HG03575 (cell line): ENCODE data around the gene ASIC4.

Experiments used
- ATAC-seq: cut with Tn5 transposase; IDR thresholded peaks from one replicate; pipeline ENCODE4 v1.9.1; 2021; ENCODE audit not compliant: unreplicated experiment, insufficient number of reproducible peaks, low FRiP score; ENCODE audit errors: extremely low read depth

Gene ASIC4

DNA sequence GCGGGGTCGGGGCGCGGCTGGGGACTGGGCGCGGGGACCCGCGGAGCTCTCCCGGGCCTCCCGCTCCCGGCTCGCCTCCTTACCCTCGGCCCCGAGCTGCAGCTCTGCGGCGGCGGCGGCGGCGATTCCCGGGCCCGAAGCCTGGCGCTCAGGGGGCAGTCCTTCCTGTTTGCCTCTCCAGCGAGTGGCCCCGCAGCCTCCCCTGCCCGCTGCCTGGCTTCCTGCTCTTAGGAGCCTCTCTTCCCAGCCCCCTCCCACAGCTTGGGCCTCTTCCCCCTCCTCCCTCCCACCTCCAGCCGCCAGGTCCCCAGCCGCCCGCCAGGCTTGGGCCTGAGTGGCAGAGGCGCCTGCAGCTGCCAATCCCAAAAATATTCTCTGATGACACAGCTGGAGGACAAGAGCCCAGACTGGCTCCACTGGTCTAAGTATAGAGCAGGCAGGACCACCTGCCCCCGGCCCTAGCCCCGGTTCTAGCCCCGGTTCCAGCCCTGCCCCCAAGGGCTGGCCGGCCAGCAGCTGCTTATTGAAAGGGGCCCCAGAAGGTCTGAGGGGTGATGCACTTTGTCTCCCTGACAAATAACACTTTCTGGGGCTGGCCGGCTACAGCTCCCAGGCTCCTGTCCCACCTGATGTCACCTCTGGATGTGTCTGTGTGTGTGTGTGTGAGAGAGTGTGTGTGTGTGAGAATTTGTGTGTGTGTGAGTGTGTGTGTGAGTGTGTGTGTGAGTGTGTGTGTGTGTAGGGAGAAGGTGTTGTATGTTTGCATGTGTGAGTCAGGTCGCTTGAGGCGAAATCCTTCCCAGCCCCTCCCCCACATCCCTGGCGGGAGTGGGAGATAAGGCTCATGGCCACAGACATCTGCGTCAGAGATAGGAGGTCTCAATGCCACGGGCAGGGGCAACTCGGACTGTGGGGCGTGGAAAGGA lies 57.3 kb downstream of the ASIC4 start, which contains the start of gene OBSL1:
TSS of gene OBSL1 (minus strand) at position 229 of the 926 bp plus-strand sequence. CDS start 307 bp downstream, outside the sequence.
- no peak for ATAC-seq

DNA sequence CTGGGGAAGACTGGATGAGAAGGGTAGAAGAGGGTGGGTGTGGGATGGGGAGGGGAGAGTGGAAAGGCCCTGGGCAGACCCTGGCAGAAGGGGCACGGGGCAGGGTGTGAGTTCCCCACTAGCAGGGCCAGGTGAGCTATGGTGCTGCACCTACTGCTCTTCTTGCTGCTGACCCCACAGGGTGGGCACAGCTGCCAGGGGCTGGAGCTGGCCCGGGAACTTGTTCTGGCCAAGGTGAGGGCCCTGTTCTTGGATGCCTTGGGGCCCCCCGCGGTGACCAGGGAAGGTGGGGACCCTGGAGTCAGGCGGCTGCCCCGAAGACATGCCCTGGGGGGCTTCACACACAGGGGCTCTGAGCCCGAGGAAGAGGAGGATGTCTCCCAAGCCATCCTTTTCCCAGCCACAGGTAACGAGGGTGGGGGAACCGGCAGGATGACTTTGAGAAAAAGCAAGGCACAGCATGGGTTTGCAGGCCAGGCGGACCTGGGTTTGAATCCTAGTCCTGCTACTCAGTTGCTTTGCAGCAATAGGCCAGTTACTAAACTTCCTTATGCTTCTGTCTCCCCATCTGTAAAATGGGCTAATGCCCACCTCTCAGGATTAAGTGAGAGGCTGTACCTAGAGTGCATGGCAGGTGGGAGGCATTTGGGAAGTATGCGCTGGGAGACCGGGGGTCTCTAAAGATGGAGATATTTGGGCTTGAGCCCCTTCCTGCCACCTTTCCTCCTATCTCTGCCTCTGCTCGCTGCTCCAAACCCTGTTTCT lies 58.1 kb downstream of the ASIC4 start, which contains the start of gene INHA:
TSS of gene INHA (plus strand) at position 74 of the 765 bp plus-strand sequence. CDS start at position 139, 65 bp downstream.
- ATAC-seq, result no peak

DNA sequence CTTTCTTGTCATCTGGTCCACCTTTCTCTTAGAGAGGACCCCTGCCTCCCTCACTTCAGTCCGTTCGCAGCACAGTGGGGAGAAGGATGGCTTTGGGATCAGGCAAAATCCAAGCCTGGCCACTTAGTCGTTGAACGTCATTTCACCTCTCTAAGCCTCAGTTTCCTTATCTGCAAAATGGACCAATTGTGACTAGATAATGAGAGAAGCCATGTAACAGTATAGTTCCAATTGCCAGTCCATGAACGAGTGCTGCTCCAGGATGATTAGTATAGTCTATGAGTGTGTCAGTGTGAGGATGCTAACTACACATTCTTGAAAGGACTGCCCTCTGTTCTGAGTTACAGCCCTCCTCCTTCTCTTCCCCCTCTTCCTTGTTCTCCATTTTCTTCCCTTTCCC lies 58.9 kb downstream of the ASIC4 start:
- ATAC-seq, result no peak

DNA sequence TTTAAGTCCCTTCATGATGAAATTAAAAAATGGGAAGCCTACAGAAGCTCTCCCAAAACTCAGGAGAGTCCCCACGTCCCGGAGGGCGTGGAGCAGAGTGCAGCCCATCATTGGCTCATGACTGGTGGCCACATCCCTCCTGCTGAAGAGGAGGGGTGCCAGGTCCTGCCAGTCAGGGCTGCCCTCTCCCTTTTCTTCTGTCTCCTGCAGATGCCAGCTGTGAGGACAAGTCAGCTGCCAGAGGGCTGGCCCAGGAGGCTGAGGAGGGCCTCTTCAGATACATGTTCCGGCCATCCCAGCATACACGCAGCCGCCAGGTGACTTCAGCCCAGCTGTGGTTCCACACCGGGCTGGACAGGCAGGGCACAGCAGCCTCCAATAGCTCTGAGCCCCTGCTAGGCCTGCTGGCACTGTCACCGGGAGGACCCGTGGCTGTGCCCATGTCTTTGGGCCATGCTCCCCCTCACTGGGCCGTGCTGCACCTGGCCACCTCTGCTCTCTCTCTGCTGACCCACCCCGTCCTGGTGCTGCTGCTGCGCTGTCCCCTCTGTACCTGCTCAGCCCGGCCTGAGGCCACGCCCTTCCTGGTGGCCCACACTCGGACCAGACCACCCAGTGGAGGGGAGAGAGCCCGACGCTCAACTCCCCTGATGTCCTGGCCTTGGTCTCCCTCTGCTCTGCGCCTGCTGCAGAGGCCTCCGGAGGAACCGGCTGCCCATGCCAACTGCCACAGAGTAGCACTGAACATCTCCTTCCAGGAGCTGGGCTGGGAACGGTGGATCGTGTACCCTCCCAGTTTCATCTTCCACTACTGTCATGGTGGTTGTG lies 60.4 kb downstream of the ASIC4 start:
- no peak for ATAC-seq

DNA sequence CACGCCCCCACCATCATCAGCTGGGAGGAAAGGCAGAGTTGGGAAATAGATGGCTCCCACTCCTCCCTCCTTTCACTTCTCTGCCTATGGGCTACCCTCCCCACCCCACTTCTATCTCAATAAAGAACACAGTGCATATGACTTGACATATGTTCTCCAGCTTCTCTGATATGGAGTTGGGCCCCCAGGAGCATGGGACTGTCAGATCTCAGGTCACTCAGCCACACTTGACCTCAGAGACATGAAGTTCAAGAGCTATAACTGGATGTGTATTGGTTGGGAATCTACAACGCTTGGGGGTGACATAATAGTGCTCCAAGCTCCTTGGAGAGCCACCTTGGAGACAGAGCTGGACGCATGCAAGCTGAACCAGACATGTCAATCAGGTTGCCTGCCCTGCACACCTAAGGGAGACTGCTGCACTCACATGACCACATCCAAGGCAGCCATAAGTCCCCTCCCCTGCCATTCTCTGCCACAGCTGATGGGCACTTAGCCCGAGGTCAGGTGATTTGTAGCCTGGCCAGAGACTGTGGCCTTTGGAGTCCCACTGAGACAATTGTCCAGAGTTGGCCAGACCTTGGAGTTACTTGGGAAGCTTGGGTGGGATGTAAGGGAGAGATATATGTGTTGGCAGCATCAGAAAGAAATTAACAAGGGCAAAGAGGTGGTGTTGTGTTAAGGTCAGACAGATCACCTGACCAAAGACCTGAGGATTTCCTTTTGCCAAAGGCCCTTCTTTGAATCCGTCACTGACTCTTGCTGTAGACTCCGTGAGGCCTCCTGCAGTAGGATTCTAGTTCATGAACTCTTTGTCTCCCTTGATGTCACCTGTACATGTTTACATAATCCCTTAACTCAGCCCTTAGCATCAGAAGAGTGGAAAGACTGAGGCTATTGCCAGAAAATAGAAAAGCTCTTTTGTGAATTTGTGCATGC lies 61.6 kb downstream of the ASIC4 start:
- no peak for ATAC-seq

DNA sequence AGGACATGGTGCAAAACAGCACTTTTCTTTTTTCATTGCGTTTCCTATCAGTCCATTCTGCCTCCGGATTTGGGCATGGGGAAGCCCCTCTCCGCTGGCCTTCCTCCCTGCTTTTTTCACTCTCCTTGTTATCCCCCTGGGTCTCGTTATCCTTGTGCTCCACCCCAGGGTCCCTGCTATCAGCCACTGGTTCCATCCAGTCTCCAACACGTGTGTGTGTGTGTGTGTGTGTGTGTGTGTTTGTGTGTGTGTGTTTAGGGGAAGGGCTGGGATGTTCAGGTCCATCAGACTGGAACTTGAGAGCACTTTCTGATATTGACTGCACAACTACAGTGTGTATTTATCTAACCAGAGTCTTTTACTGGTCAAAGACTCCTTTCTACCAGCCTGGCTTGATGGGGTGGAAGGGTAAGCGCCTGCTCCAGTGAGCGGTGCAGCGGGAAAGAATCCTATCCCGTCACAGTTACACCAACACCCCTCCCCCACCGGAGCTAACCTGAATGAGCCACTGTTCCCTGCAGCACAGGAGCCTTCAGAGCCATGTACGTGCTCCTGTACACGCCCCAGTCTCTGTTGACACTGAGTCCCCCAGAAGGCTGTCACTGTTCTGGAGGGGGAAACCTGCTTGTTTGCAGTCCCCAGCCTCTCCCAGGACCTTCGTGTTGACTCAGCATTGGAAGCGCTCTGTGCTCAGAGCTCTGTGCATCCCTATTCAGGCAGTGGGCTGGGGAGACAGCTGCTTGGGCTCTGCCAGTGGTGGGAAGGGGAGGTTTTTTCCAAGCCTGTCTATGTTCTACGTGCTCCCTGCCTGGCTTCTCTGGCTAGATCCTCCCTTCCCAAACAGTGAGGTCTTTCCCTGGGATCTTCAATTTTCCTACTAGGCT lies 62.5 kb downstream of the ASIC4 start:
- ATAC-seq, result no peak

DNA sequence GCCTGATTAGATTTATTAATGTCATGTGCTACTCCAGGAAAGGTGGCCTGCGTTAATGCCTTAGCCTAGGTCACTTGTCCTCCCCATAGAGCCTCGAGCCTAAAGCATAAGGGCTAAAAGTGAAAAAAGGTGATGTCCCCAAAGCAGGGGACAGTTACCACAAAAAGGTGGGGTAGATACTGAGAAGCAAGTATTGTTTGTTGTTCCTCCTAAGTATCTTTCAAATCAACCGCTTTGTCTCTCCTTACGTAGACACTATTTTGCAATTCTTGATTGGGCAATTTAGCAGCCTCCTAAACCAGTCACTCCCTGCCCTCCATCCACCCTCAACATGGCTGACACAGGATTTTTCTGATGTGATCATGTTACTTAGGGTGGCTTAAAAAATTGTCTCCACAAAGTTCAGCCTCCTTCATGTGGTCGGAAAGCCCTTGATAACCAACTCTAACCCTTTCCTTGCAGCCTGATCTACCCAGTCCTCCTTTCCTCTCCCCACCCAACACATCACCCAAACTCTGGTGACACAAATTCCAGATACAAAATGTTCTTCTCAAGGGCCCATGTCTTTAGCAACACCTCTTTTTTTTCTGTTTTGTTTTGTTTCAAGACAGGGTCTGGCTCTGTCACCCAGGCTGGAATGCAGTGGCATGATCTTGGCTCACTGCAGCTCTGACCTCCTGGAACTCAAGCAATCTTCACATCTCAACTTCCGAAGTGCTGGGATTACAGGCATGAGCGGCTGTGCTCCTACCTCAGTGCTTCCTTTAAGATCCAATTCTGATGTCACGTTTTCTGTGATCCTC lies 64.7 kb downstream of the ASIC4 start:
- no peak for ATAC-seq

DNA sequence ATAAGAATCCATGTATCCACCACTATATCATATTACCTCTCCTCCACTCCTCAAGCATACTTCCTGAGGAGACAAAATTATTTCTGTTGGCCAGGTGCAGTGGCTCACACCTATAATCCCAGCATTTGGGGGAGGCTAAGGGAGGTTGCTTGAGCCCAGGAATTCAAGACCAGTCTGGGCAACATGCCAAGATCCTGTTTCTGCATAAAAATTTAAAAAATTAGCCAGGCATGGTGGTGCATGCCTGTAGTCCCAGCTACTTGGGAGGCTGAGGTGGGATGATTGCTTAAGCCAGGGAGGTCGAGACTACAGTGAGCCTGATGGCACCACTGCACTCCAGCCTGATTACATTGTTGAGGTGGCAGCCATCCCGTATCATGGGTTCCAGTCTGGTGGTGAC lies 67.1 kb downstream of the ASIC4 start:
- ATAC-seq, result no peak
